ENCODE results near the gene KIFAP3.

KIFAP3 gene

GRCh38 chr1:169999761-170000160, 74.7 kb downstream of the KIFAP3 start:
- TF ChIP-seq USF1 (IDR thresholded peaks at IDR 0.05): no peak
- no peak for TF ChIP-seq NFIC (IDR thresholded peaks at IDR 0.05)
- TF ChIP-seq RAD21 (IDR thresholded peaks at IDR 0.05; ENCODE audit: low read depth): no peak

GRCh38 chr1:169999331-169999741, 75.2 kb downstream of the KIFAP3 start:
- TF ChIP-seq TAF1 (IDR thresholded peaks at IDR 0.05; ENCODE audit: low read depth) (no peak), REST (IDR thresholded peaks at IDR 0.05; ENCODE audit: low read depth) (no peak), CREB1 (IDR thresholded peaks at IDR 0.05; ENCODE audit: low read depth) (no peak), ZBTB7A (IDR thresholded peaks at IDR 0.05; ENCODE audit: low read depth) (no peak), CEBPB (IDR thresholded peaks at IDR 0.05) (no peak), FOXM1 (IDR thresholded peaks at IDR 0.05; ENCODE audit: borderline replicate concordance, low read depth) (no peak), EGR1 (IDR thresholded peaks at IDR 0.05) (no peak), TEAD4 (IDR thresholded peaks at IDR 0.05) (no peak)

GRCh38 chr1:169995993-169996392, 78.5 kb downstream of the KIFAP3 start:
- TF ChIP-seq MAX (IDR thresholded peaks at IDR 0.05): no peak
- TF ChIP-seq TEAD4 (IDR thresholded peaks at IDR 0.05): no peak

- TF ChIP-seq MAX (IDR thresholded peaks at IDR 0.05) (no peak), CREB1 (IDR thresholded peaks at IDR 0.05; ENCODE audit: low read depth) (no peak), EP300 (IDR thresholded peaks at IDR 0.05; ENCODE audit: borderline replicate concordance) (no peak), REST (IDR thresholded peaks at IDR 0.05; ENCODE audit: low read depth) (no peak), YY1 (IDR thresholded peaks at IDR 0.05; ENCODE audit: low read depth) (no peak), EGR1 (IDR thresholded peaks at IDR 0.05) (no peak), RAD21 (IDR thresholded peaks at IDR 0.05; ENCODE audit: low read depth) (no peak), TEAD4 (IDR thresholded peaks at IDR 0.05) (no peak), ZBTB7A (IDR thresholded peaks at IDR 0.05; ENCODE audit: low read depth) (no peak), FOXM1 (IDR thresholded peaks at IDR 0.05; ENCODE audit: borderline replicate concordance, low read depth) (no peak), CEBPB (IDR thresholded peaks at IDR 0.05) (no peak), USF1 (IDR thresholded peaks at IDR 0.05) (no peak), NFIC (IDR thresholded peaks at IDR 0.05) (no peak), TAF1 (IDR thresholded peaks at IDR 0.05; ENCODE audit: low read depth) (no peak), TCF12 (IDR thresholded peaks at IDR 0.05; ENCODE audit: low read depth) (no peak)
Measured at GRCh38 chr1:169989246-169989645, 85.2 kb downstream of the KIFAP3 start.

GRCh38 chr1:169985757-169986156, 88.7 kb downstream of the KIFAP3 start:
- TF ChIP-seq CEBPB (IDR thresholded peaks at IDR 0.05) (no peak), EP300 (IDR thresholded peaks at IDR 0.05; ENCODE audit: borderline replicate concordance) (no peak), YY1 (IDR thresholded peaks at IDR 0.05; ENCODE audit: low read depth) (no peak), FOXM1 (IDR thresholded peaks at IDR 0.05; ENCODE audit: borderline replicate concordance, low read depth) (no peak), RAD21 (IDR thresholded peaks at IDR 0.05; ENCODE audit: low read depth) (no peak), TCF12 (IDR thresholded peaks at IDR 0.05; ENCODE audit: low read depth) (no peak), ZBTB7A (IDR thresholded peaks at IDR 0.05; ENCODE audit: low read depth) (no peak), REST (IDR thresholded peaks at IDR 0.05; ENCODE audit: low read depth) (no peak), NFIC (IDR thresholded peaks at IDR 0.05) (no peak)

All from Ishikawa (cell line).